Left renal cortex interstitium (tissue), 4 donors: ENCODE data around the gene MRPS16. TPM values are rescaled to one million over a fixed set of nuclear protein-coding genes. Genes with fewer than 3 reads are reported as not detected.
"Not testable (repeated sequence)": the region's sequence is repeated elsewhere in the genome, so short reads cannot be mapped to it uniquely, and the experiment has no call there.

Source experiments
- DNase-seq, 4 donors: peaks; one replicate each; pipeline ENCODE4 v3.0.0-alpha.2; 2013; ENCODE audit warnings: low read depth in 4 of 4, low spot score in 2 of 4, missing footprints in 1 of 4
- polyA plus RNA-seq, 4 donors: library from polyadenylated mRNA; unstranded; fragments of 120-200 nt; gene quantifications; one replicate each; pipeline ENCODE4 v1.2.1, GENCODE V29; 2013; ENCODE audit not compliant: insufficient read length in 4 of 4

MRPS16 gene
- 10 to 100 TPM; 77.4 to 96.8 (median 86.0) TPM for polyA plus RNA-seq

DNA sequence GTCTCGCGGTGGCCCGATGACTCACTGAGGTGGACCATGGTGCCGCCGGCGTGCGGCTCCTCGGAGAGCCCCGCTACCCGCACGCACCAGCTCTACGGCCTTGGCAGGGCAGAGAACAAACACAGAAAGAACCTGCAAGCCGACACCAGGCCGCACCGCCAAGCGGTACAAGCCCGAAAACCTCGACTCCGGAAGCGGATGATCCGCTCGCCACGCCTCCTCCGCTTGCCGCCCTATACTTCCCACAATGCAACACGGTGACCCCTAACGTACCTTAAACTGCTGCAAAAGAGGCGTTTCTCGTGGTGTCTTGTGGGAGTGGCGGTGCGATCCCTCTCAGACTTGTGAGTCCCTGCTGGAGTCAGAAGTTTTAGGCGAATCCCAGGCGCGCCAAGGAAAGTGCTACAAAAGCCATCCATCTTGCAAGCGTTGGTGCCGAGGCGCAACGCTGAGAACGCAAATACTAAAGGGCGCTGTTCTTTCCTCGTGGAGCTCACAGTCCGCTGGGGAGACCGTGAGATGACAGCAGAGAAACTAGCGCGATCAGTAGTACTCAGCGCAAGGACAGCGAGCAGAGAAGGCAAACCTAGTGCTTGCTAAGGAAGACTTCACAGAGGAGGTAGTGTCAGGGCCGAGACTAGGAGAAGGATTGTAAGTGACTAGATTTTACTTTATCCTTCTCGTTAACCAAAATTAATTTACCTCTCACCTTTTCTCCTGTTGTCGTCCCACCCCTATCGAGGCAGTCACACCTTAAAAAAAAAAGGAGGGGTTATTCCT lies at the start of gene MRPS16:
Gene MRPS16 (minus strand): TSS at position 200 of the 780 bp plus-strand sequence. CDS start 162 bp downstream, at position 38.
- peak; percentile 86 to 96 (median 88) for DNase-seq

DNA sequence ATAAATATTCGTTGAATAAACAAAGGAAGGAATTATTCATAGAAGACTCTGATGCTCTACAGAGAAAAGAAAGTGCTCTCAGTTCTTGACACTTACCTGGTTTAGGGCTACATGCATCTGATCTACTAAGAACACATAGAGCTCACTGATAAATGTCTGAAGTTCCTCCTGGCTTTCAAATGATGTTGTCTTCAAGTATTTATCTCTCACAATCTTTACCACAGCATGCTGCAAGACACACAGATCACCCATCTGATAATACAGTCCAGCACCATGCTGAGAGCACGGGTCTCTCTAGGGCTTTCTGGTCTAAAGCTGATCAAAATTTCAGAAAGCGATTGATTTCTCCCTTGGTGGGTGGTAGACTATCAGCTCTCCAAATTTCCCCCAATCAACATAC lies 44.5 kb upstream of the MRPS16 start:
- DNase-seq: no peak

DNA sequence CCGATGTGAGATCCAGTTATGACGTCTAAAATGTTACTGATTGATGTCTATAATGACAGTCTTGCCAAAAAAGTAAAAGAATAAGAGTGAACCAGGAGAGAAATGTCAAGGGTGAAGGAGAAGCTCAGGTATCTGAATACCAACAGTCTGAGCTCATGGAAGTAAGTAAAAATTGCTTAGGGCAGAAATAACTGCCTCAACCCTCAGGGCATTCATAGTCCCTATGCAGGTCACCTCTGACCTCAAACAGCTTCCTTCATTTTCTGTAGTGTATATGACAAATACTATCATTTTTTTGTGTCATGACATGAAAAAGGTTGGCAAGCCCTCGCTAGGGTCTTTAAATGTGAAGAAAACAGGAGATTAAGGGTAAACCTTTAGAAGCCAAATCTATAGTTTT lies 41.0 kb upstream of the MRPS16 start:
- DNase-seq: no peak

DNA sequence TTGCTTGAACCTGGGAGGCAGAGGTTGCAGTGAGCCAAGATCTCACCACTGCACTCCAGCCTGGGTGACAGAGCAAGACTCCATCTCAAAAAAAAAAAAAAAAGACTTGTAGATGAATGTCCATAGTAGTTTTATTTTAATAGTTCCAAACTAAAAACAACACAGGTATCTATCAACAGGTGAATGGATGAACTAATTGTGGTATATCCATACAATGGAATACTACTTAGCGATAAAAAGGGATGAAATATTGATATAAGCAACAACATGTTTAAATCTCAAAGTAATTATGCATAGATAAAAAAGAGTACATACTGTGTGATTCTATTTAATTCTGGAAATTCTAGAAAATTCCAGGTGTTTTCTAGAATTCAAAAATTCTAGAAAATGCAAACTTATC lies 37.5 kb upstream of the MRPS16 start:
- no peak for DNase-seq

DNA sequence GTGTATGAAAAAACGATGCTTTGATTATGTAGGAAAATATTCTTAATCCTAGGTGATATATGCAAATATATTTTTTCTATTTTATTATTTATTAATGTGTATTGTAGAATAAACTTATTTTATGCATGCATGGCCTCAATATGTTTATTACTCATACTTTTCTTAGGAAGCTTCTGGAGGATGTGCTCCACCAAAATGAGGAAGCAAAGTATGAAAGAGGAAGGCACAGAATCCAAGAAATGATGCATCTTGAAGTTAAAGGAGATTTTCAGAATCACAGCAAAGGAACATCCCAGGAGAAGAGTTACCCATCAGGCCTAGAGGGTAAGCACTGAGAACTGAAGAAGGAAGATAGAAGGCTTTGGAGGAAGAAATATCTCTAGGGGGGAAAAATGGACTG lies 35.0 kb upstream of the MRPS16 start:
- DNase-seq: no peak

DNA sequence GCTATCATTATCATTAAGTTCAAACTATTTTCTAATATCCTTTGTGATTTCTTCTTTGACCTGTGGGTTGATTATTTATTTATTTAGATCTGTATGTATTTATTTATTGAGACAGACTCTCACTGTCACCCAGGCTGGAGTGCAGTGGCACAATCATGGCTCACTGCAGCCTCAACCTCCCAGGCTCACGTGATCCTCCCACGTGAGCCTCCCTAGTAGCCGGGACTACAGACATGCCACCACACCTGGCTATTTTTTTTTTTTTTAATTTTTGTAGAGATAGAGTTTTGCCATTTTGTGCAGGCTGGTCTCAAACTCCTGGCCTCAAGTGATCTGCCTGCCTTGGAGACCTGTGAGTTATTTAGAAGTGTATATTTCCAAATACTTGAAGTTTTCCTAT lies 28.7 kb upstream of the MRPS16 start:
- no peak for DNase-seq

DNA sequence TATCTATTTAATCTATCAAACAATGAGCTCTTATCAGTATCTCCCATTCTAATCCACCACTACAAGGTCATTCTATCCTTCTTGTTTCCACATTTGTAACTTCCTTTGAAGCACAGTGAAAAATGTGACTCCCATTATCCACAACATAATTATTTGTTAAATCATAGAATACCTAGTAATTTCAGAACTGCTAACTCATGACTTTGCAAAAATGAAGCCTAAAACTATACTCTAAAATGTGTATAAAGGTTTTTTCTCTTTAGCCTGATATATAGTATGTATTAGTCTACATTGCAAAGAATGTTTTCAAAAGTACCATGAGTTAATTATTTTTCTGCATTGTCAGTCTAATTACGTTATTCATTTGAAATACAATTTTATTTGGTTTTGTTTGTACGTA lies 12.0 kb upstream of the MRPS16 start:
- no peak for DNase-seq

DNA sequence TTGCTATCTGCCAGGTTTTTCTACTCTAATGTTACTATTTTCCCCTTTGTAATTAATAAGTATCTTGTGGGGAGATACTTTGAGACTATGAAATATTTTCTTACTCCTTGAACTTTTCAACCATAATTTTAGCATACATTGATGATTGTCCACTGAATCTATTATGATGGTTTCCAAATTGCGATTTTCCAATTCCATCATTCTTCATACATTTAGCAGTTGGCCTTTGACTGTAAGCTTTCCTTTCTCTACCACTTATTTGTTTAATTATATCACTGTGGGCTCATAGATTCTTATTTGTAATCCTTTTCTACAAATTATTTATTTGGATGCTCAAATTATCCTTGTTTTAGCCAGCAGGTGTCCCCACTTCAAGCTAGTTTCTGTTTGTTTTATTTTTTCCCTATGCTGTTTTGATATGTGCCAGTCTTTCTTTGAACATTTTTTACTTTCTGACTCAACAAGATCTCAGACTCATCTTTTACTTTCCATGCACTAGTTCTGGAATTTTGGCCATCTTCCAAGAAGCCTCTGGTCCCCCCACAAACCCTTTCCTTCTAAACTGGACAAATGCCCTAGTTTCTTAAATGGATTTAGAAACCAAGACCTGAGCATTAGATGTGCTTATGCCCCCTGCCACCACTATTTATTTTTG lies 11.4 kb upstream of the MRPS16 start:
- DNase-seq: no peak

DNA sequence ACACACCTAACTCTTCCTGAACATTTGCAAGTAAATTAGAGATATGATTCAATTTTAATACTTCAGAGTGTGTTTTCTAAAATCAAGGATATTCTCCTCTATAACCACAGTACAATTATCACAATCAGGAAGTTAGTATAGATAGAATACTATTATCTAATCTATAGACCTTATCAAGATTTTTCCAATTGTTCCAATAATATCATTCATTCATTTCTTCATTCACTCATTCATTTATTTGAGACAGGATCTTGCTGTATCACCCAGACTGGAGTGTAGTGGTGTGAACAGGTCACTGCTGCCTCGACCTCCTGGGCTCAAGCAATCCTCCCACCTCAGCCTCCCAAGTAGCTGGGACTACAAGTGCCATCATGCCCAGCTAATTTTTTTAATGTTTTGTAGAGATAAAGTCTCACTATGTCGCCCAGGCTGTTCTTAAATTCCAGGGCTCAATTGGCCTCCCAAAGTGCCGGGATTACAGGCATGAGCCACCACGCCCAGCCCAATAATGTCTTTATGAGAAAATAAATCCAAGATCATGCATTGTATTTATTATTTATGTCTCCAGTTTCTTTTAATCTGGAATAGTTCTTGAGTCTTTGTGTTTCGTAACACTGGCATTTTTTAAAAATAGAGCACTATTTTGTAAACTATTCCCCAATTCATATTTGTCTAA lies 10.6 kb upstream of the MRPS16 start:
- DNase-seq: no peak

DNA sequence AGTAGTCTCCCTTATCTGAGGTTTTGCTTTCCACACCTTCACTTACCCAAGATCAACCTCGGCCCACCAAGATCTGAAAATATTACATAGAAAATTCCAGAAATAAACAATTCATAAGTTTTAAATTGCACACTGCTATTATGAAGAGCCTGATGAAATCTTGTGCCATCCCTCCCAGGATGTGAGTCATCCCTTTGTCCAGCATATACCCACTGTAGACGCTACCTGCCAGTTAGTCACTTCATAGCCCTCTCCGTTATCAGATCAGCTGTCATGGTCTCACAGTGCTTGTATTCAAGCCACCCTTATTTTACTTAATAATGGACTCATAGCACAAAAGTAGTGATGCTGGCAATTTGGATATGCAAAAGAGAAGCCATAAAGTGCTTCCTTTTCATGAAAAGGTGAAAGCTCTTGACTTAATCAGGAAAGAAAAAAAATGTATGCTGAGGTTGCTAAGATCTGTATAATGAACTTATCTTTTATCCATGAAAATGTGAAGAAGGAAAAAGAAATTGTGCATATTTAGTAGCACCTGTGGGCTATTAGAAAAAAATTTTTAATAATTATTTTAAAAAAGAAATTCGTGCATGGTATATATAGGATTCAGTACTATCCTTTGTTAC lies 9.8 kb upstream of the MRPS16 start:
- no peak for DNase-seq

DNA sequence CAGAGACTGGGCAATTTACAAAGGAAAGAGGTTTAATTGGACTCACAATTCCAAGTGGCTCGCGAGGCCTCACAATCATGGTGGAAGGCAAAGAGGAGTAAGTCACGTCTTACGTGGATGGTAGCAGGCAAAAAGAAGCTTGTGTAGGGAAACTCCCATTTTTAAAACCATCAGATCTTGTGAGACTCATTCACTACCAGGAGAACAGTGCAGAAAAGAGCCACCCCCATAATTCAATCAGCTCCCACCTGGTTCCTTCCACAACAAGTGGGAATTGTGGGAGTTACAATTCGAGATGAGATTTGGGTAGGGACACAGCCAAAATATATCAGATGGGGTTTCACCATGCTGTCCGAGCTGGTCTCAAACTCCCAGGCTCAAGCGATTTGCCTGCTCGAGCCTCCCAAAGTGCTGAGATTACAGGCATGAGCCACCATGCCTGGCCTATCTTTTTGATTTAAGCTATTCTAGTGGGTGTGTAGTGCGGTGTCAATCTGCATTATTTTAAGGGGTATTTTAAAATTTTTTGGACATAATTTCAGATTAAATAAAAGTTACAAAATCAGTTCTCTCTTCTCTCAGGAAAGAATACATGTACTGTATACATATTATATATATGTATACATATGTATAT lies 9.0 kb upstream of the MRPS16 start:
- no peak for DNase-seq

DNA sequence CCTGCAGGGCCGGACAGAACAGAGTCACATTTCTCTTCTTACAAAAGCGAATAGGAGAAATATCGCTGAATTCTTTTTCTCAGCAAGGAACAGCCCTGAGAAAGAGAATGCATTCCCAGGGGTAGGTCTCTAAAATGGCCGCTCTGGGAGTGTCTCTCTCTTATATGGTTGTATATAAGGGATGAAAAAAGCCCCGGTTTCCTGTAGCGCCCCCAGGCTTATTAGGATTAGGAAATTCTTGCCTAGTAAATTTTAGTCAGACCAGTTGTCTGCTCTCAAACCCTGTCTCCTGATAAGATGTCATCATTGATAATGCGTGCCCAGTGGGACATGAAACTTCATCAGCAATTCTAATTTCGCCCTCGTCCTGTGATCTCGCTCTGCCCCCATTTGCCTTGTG lies 6.2 kb upstream of the MRPS16 start:
- not testable (repeated sequence) for DNase-seq

DNA sequence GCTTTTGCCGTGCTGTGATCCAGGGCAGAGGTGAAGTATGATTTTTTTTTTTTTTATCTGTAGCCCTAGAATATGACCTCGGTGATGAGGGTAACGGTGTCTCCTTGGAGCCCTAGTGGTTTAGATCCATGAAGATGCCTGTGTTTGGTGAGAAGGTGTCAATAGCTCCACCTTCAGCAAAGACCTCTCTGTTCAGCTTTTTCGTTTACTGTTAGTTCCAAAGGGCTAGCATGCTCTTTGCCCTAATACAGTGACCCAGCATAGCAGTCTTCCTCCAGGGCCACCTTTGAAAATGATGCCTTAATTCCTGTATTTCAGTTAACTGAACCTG lies 746 bp upstream of the MRPS16 start:
- no peak for DNase-seq

DNA sequence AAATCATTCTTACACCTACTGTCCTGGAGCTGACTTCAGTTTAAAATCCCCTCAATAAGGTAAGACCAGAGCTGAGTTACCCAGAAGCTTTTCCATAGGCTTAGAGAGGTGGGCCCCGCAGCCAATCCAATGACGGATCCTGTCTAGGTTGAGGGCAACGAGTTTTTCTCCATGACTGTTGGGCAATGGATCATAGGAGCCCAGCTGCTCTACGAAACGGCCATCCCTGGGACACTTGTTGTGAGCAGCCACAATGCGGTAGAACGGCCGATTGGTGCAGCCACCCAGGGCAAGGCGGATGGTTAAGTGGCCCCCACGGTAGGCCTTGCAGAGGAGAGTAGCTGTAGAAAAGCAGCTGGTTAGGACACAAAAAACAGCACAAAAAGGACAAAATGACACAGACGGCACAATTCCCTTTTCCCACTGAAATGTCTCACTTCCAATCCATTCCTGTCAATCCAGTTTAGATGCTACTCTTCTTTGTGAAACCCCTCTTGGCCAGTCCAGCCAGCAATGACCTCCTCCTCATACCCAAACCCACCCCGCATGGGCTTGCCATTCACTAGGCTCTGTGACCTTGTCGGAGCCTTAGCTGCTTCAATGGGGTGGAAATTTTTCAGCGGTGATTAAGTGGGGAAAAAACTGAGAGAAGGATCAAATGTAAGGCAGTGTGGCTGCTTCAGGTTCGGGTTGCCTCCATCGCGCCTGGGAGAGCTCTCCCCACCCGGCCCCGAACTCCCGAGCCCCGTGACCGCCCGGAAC lies 580 bp downstream of the MRPS16 start:
- no peak for DNase-seq

DNA sequence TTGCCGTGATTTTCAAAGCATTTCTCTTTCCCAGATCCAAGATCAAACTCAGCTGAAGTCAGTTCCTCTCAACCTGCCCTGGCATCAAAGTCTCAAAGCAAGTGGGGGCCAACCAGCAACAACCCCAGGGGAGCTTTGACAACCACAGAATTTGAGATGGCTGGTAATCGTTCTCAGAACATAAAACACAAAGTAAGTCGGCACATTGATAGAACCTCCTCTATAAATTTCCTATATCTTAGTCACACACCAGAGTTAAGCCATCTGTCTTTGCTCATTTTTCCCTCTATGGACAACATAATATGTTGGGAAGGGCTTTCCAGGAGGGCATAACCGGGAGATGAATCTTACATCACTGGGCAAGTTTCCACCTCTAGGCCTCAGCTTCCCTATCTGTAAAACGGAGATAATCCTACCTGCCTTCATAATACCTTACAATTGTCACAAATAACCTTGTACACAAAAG lies 4.2 kb downstream of the MRPS16 start:
- DNase-seq: no peak

DNA sequence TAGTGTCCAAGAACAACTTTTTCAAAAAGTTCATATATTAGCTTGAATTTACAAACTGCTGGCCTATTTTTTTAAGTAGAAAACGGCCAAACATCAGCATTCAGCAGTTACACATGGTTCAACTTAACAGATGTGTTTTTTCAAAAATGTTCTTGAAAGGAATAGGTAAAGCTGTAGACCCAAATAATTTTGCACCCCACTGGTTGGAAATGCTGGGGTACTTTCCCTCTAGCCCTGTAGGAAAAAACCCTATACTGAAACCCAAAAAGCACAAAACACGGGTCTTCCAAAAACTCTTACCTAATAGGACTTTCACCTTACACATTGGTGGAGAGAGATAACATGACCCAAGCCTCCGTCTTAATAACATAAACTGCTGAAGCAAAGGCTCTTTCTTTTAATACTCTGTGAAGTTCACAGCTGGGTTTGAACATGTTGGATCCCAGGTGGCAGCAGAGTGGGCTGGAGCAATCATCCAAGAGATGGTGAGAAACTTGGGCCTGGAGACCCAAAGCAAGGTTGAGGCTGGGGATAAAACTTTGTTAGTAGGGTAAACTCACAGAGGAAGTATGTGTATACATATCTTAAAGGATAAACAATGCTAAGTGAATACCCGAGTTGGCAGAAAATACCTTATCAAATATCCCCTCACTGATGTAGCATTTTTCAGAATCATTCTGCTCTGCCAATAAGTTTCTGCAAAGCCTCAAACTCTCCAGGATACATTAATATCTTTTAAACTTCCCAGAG lies 4.8 kb downstream of the MRPS16 start:
- DNase-seq: no peak

DNA sequence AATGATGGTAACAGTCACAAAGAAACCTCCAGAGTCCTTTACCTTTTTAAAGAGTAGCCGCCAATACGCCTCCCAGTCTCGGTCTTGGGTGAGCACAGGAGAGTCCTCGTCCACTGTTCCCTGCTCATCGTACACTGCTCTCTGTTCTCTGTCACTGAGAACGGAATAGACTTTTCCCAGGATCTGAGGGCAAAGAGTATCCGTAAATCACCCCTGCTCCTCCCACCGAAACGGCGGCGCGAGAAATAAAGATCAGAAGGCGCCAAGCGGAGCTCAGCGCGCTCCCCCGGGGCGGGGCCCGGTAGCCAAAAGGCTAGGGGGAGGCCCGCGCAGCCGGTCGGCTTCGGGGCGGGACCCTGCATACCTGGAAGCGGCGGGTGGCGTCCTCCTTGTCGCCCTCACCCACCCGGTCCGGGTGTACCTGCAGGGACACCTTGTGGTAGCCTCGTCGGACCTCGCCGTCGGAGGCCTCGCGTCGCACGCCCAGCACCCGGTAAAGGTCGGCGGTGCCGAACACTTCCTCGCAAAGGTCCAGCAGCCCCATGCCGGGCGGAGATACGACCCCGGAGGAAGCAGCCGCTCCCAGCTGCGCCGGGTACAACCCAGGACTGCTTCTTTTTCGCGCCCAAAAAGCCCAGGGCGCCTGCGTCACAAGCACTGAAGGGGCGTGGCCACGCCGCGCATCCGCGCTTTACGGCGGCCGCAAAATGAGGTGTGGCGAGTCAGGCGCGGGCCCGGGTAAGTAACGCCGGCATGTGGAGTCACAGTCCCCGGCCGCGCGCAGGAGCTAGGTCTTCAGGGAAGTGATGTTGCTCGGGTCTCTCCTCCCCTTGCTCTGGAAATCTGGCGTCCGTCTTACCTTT lies 5.6 kb downstream of the MRPS16 start, which contains the start of gene DNAJC9:
Gene DNAJC9 (minus strand): TSS at position 610 of the 863 bp plus-strand sequence. CDS start 66 bp downstream, at position 544.
- DNase-seq: peak; percentile 83 to 94 (median 91)

DNA sequence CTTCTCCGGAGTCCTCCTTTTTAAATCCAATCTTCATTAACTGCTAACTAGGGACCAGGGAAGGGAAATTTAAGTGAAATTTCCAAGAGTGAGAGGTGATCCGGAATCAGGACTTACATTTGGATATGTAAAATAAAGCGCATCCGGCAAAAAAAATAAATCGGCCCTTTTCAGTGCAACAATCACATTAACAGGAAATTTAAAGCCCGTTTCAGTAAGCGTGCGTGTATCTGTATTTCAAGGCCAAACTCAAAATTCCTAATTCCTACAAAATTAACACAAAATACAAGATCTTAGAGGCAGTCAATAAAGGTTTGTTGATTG lies 6.2 kb downstream of the MRPS16 start:
- DNase-seq: no peak
